Measurements from ENCODE around the gene PTPN20.
"Not testable (repeated sequence)": the region's sequence is repeated elsewhere in the genome, so short reads cannot be mapped to it uniquely, and the experiment has no call there.

DNA sequence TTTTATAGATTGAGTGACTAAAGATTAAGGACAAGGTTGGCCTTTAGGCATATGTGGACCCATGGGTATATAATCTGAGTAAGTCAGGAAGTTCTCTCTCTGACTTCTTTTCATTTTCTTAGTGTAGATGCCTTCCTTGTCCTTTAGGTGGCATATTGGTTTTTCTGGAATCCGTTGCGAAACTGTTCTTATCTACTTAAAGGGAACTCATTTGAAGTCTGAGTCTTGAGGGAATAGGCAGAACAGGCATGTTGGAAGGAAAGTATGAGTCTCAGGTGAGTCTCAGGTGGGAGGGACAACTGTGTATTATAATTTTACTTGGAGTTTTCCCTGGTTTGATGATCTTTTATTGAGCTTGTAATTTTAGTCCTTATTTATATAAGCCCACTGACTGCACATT lies 14.6 kb downstream of the PTPN20 start:
- TF ChIP-seq EGR1 (IDR thresholded peaks at IDR 0.05; ENCODE audit: borderline replicate concordance, low read depth, low read length); FOSL1 (IDR thresholded peaks at IDR 0.05; ENCODE audit: insufficient read depth, low read depth, low read length); SP4 (IDR thresholded peaks at IDR 0.05; ENCODE audit: low read length); MAFK (IDR thresholded peaks at IDR 0.05; ENCODE audit: low read depth, low read length); SIN3A (conservative IDR thresholded peaks at IDR 0.05 in 1 of 2, IDR thresholded peaks at IDR 0.05 in 1 of 2; ENCODE audit: low read depth in 1 of 2, low read length in 2 of 2); SRF (IDR thresholded peaks at IDR 0.05; ENCODE audit: low read depth, low read length); RAD21 (IDR thresholded peaks at IDR 0.05 in 1 of 2, conservative IDR thresholded peaks at IDR 0.05 in 1 of 2; ENCODE audit: low read depth in 2 of 2, low read length in 2 of 2): not testable (repeated sequence)
- TF ChIP-seq, protein P1, sequence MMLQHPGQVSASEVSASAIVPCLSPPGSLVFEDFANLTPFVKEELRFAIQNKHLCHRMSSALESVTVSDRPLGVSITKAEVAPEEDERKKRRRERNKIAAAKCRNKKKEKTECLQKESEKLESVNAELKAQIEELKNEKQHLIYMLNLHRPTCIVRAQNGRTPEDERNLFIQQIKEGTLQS (IDR thresholded peaks at IDR 0.05; ENCODE audit: insufficient read depth, low read depth, low read length): not testable (repeated sequence)
